PFSK-1 (cell line): ENCODE data around the gene CXCR6.

Experiments used
- FOXP2 ChIP-seq: optimal IDR thresholded peaks from 2 replicates; pipeline ENCODE3; 2011; ENCODE audit warnings: borderline replicate concordance, control low read depth, inconsistent platforms; ENCODE audit not compliant: insufficient read depth; ENCODE audit errors: extremely low read length, extremely low read depth
- POLR2AphosphoS5 ChIP-seq: IDR thresholded peaks from 2 replicates; pipeline ENCODE4 v1.6.1; 2012; ENCODE audit warnings: low read depth, mild to moderate bottlenecking, control low read depth, low read length, moderate library complexity
- REST ChIP-seq, 2 experiments: IDR thresholded peaks; 2 replicates each; pipeline versions ENCODE4 v1.6.1 to v1.8.0; 2011 to 2012; ENCODE audit warnings: low read depth in 2 of 2, low read length in 2 of 2, control low read depth in 1 of 2, inconsistent platforms in 1 of 2, mild to moderate bottlenecking in 1 of 2, moderate library complexity in 1 of 2; ENCODE audit not compliant: insufficient read depth in 1 of 2
- SIN3A ChIP-seq: IDR thresholded peaks from 2 replicates; pipeline ENCODE4 v1.6.1; 2012; ENCODE audit warnings: mild to moderate bottlenecking, low read length, moderate library complexity, borderline replicate concordance; ENCODE audit not compliant: insufficient read depth
- TAF1 ChIP-seq: IDR thresholded peaks from 2 replicates; pipeline ENCODE4 v1.6.1; 2012; ENCODE audit warnings: low read length, control low read depth, borderline replicate concordance; ENCODE audit not compliant: insufficient read depth

The CXCR6 gene

GRCh38 chr3:45914362-45915058, 28.8 kb upstream of the CXCR6 start:
- TF ChIP-seq TAF1 (no peak), FOXP2 (no peak), POLR2AphosphoS5 (no peak), SIN3A (no peak), REST (IDR thresholded peaks at IDR 0.05; ENCODE audit: insufficient read depth in 1 of 2, low read depth in 2 of 2, low read length in 2 of 2) (no peak)

GRCh38 chr3:45915059-45915439, 28.2 kb upstream of the CXCR6 start:
- no peak for TF ChIP-seq SIN3A

- TF ChIP-seq POLR2AphosphoS5 (no peak), FOXP2 (no peak), TAF1 (no peak), SIN3A (no peak), REST (IDR thresholded peaks at IDR 0.05; ENCODE audit: insufficient read depth in 1 of 2, low read depth in 2 of 2, low read length in 2 of 2) (no peak)
Observed at GRCh38 chr3:45915518-45916231, 27.6 kb upstream of the CXCR6 start.

GRCh38 chr3:45917146-45917898, 25.9 kb upstream of the CXCR6 start:
- TF ChIP-seq REST (IDR thresholded peaks at IDR 0.05; ENCODE audit: insufficient read depth in 1 of 2, low read depth in 2 of 2, low read length in 2 of 2): no peak
- no peak for TF ChIP-seq FOXP2
- no peak for TF ChIP-seq SIN3A
- no peak for TF ChIP-seq POLR2AphosphoS5
- TF ChIP-seq TAF1: no peak

GRCh38 chr3:45921158-45922038, 21.9 kb upstream of the CXCR6 start:
- no peak for TF ChIP-seq REST (IDR thresholded peaks at IDR 0.05; ENCODE audit: insufficient read depth in 1 of 2, low read depth in 2 of 2, low read length in 2 of 2)
- TF ChIP-seq TAF1: no peak
- no peak for TF ChIP-seq POLR2AphosphoS5
- TF ChIP-seq FOXP2: no peak
- TF ChIP-seq SIN3A: no peak
